Spleen (tissue), 13 donors: ENCODE measurements around the gene TTLL5. TPM values are rescaled to one million over a fixed set of nuclear protein-coding genes. Genes with fewer than 3 reads are reported as not detected.
A peak's percentile ranks its signal among the peaks of the same experiment; 100 is the strongest.

Source experiments
- DNase-seq: peaks from one replicate; pipeline ENCODE4 v3.0.0-alpha.2; 2020
- H3K27ac ChIP-seq, 8 donors: fragments of 200-600 bp; sonication (generic) in 7 of 8; 1 replicate in 4 of 8; 2 replicates in 4 of 8; pipeline versions ENCODE4 v1.5.0 to v1.8.0; 2016 to 2021; ENCODE audit warnings: inconsistent platforms in 4 of 8, mild to moderate bottlenecking in 4 of 8, moderate library complexity in 1 of 8
- H3K27me3 ChIP-seq, 7 donors: fragments of 200-600 bp; sonication (generic) in 6 of 7; replicated peaks in 1 of 7; 1 replicate in 4 of 7; 2 replicates in 3 of 7; pipeline versions ENCODE4 v1.5.0 to v1.8.0; 2016 to 2021; ENCODE audit warnings: inconsistent platforms in 3 of 7, mild to moderate bottlenecking in 1 of 7
- H3K36me3 ChIP-seq, 6 donors: fragments of 200-600 bp; sonication (generic) in 5 of 6; 1 replicate in 4 of 6; 2 replicates in 2 of 6; pipeline versions ENCODE4 v1.5.0 to v1.8.0; 2016 to 2021; ENCODE audit warnings: inconsistent platforms in 2 of 6
- H3K4me1 ChIP-seq, 6 donors: fragments of 200-600 bp; sonication (generic) in 5 of 6; 1 replicate in 3 of 6; 2 replicates in 3 of 6; pipeline versions ENCODE4 v1.5.0 to v1.8.0; 2016 to 2021; ENCODE audit warnings: inconsistent platforms in 3 of 6
- H3K4me3 ChIP-seq, 8 donors: fragments of 200-600 bp; sonication (generic) in 7 of 8; 1 replicate in 4 of 8; 2 replicates in 4 of 8; pipeline versions ENCODE4 v1.5.0 to v1.8.0; 2016 to 2021; ENCODE audit warnings: inconsistent platforms in 4 of 8, mild to moderate bottlenecking in 4 of 8, moderate library complexity in 2 of 8
- H3K9me3 ChIP-seq, 8 donors: fragments of 200-600 bp; sonication (generic) in 7 of 8; 1 replicate in 4 of 8; 2 replicates in 4 of 8; pipeline versions ENCODE4 v1.5.0 to v1.8.0; 2016 to 2021; ENCODE audit warnings: inconsistent platforms in 4 of 8
- CTCF ChIP-seq, 11 experiments: fragments of 200-600 bp in 7 of 11; fragments of 450-650 bp in 4 of 11; sonication (generic) in 4 of 11; IDR thresholded peaks in 8 of 11; conservative IDR thresholded peaks in 3 of 11; 1 replicate in 7 of 11; 2 replicates in 4 of 11; pipeline versions ENCODE4 v1.4.0 to v1.8.0; 2016 to 2021; ENCODE audit warnings: antibody characterized with exemption in 11 of 11, inconsistent platforms in 4 of 11, mild to moderate bottlenecking in 1 of 11
- POLR2A ChIP-seq, 3 donors: fragments of 450-650 bp; IDR thresholded peaks; one replicate each; pipeline ENCODE4 v1.5.1; 2017; ENCODE audit warnings: antibody characterized with exemption in 3 of 3, mild to moderate bottlenecking in 1 of 3
- POLR2AphosphoS5 ChIP-seq, 3 donors: sonication (generic); formaldehyde crosslinking; IDR thresholded peaks; one replicate each; pipeline ENCODE4 v1.5.1; 2017; ENCODE audit warnings: antibody characterized with exemption in 3 of 3
- WGBS, 5 donors: extraction: QIAGEN DNeasy Blood & Tissue Kit in 3 of 5; methylation state at CpG; one replicate each; pipeline versions ENCODE4 v1.1.5 to v1.1.7; 2013 to 2018; 5-methylcytosine and 5-hydroxymethylcytosine counted together
- intact Hi-C: fragments of 100-400 bp; cut with DNase I; formaldehyde crosslinking; loops from one replicate; pipeline ENCODE4 v1.15.0; 2023; ENCODE audit warnings: low total_unique reads
- long read RNA-seq, 2 donors: transcript quantifications; one replicate each; lab custom pipeline, GENCODE V29; 2026
- polyA plus RNA-seq, 3 donors: library from polyadenylated mRNA; stranded (reverse); fragments of 200-250 nt; gene quantifications; one replicate each; pipeline ENCODE4 v1.2.1, GENCODE V29; 2013
- total RNA-seq, 7 donors: library from RNA; depleted of rRNA in 3 of 7; stranded (reverse); fragments of >200 nt in 3 of 7; fragmentation: NEBNext Ultra II Directional in 4 of 7; extraction: Animal tissue kit (Norgen Biotek cat#: 25700) in 4 of 7; gene quantifications; one replicate each; pipeline versions ENCODE4 v1.1.0 to v1.2.1, GENCODE V29; 2016 to 2021
- donor health status: healthy with polysubstance abuse.
- donor health status: DM: no; HTN: no; CAD: no; lungs with moderate emphysema.
- donor health status: DM: no; HTN: no; CAD: no.
- donor health status: Bipolar disorder and iron deficiency.
- donor health status: healthy.
- donor health status: DM: no; HTN: no; CAD: no.
- donor health status: DM: yes; HTN: yes; CAD: no.

The TTLL5 gene
- total RNA-seq (10 to 100 TPM; 23.5 to 44.1 (median 36.2) TPM), polyA plus RNA-seq (1 to 10 TPM; 4.5 to 7.1 (median 5.8) TPM)
- long read RNA-seq, donor 1, partial matches to known transcripts = 0 of 42 reads
- long read RNA-seq, donor 1, other reads (novel, unspliced or antisense) = 41 of 42 reads
- long read RNA-seq, donor 2 = 0 reads

GRCh38 chr14:75660630-75661498 lies at the start of gene TTLL5, which contains the start of gene ERG28:
TSS of gene TTLL5 (plus strand) at chr14:75661246. CDS start at chr14:75663150, 1,904 bp downstream.
TSS of gene ERG28 (minus strand) at chr14:75660876. CDS start at chr14:75657502, 3,374 bp downstream.
- Histone ChIP-seq H3K9me3 (no peaks in the 10 kb centered on the region), H3K27me3 (no peaks in the 10 kb centered on the region), H3K4me1 (peaks cover 10 to 54% (median 23%) of the 10 kb centered on the region in 6 donors), H3K36me3 (peaks cover 0 to 42% (median 13%) of the 10 kb centered on the region in 6 donors), H3K27ac (peak within 1 kb of the TSS; percentile 74 to 90 (median 87)), H3K4me3 (peak within 1 kb of the TSS; percentile 73 to 100 (median 94))
- DNase-seq = peak; percentile 99
- TF ChIP-seq CTCF (IDR thresholded peaks at IDR 0.05 in 8 of 11, conservative IDR thresholded peaks at IDR 0.05 in 3 of 11) (peak in 2 of 11 experiments; percentile 23 to 38), POLR2A (IDR thresholded peaks at IDR 0.05) (peak in 2 of 3 donors; percentile 23 to 36), POLR2AphosphoS5 (IDR thresholded peaks at IDR 0.05) (peak; percentile 68 to 92 (median 88))
- 0 to 1% (median 0%) methylated on average over 57 to 60 of the region's 60 CpGs for WGBS, 5 donors
- intact Hi-C loops = no loop called here

GRCh38 chr14:75612157-75612556 lies 48.9 kb upstream of the TTLL5 start:
- DNase-seq = no peak
- H3K27me3 ChIP-seq = no peaks in the 10 kb centered on the region
- no peak for TF ChIP-seq CTCF (IDR thresholded peaks at IDR 0.05 in 8 of 11, conservative IDR thresholded peaks at IDR 0.05 in 3 of 11)
- no peak for TF ChIP-seq POLR2AphosphoS5 (IDR thresholded peaks at IDR 0.05)
- TF ChIP-seq POLR2A (IDR thresholded peaks at IDR 0.05) = no peak
- intact Hi-C loops = no loop called here
- H3K4me3 ChIP-seq = no peak overlapping the region
- H3K27ac ChIP-seq = peak overlapping the region in 3 of 8 donors; percentile 5 to 79 (median 29)
- H3K9me3 ChIP-seq = peaks cover 0 to 17% (median 6%) of the 10 kb centered on the region in 8 donors
- H3K4me1 ChIP-seq = peaks cover 0 to 64% (median 21%) of the 10 kb centered on the region in 6 donors
- 83 to 93% (median 85%) methylated on average over 4 of the region's 4 CpGs for WGBS, 5 donors
- no peaks in the 10 kb centered on the region for H3K36me3 ChIP-seq

GRCh38 chr14:75614179-75614578 lies 46.9 kb upstream of the TTLL5 start:
- 47 to 64% (median 51%) methylated on average over 4 of the region's 4 CpGs for WGBS, 5 donors
- TF ChIP-seq POLR2AphosphoS5 (IDR thresholded peaks at IDR 0.05) = peak in 1 of 3 donors; percentile 57
- no peak for TF ChIP-seq CTCF (IDR thresholded peaks at IDR 0.05 in 8 of 11, conservative IDR thresholded peaks at IDR 0.05 in 3 of 11)
- intact Hi-C loops = no loop called here
- Histone ChIP-seq H3K4me3 (no peak overlapping the region), H3K9me3 (no peaks in the 10 kb centered on the region), H3K36me3 (no peaks in the 10 kb centered on the region), H3K4me1 (peaks cover 0 to 53% (median 21%) of the 10 kb centered on the region in 6 donors), H3K27me3 (no peaks in the 10 kb centered on the region), H3K27ac (peak overlapping the region in 6 of 8 donors; percentile 46 to 86 (median 76))
- no peak for DNase-seq

GRCh38 chr14:75615200-75615599 lies 45.8 kb upstream of the TTLL5 start:
- 34 to 64% (median 41%) methylated on average over 4 of the region's 4 CpGs for WGBS, 5 donors
- Histone ChIP-seq H3K4me1 (peaks cover 0 to 50% (median 20%) of the 10 kb centered on the region in 6 donors), H3K36me3 (no peaks in the 10 kb centered on the region), H3K9me3 (no peaks in the 10 kb centered on the region), H3K27ac (peak overlapping the region in 7 of 8 donors; percentile 15 to 86 (median 74)), H3K4me3 (no peak overlapping the region), H3K27me3 (no peaks in the 10 kb centered on the region)
- peak; percentile 75 for DNase-seq
- TF ChIP-seq POLR2A (IDR thresholded peaks at IDR 0.05) (no peak), POLR2AphosphoS5 (IDR thresholded peaks at IDR 0.05) (peak in 2 of 3 donors; percentile 64 to 82), CTCF (IDR thresholded peaks at IDR 0.05 in 8 of 11, conservative IDR thresholded peaks at IDR 0.05 in 3 of 11) (no peak)
- intact Hi-C loops = no loop called here
